DOHH2 (cell line): ENCODE data around the gene LUZP1.

Source experiments
- CTCF ChIP-seq: fragments of 200-600 bp; sonication (generic); IDR thresholded peaks from one replicate; pipeline ENCODE4 v1.5.1; 2014; ENCODE audit warnings: antibody characterized with exemption, mild to moderate bottlenecking, low read depth, low read length; ENCODE audit not compliant: poor library complexity, severe bottlenecking
- EZH2phosphoT487 ChIP-seq: fragments of 200-600 bp; sonication (generic); IDR thresholded peaks from 2 replicates; pipeline ENCODE4 v1.6.1; 2017; ENCODE audit warnings: borderline replicate concordance, mild to moderate bottlenecking, antibody characterized with exemption, low read length, moderate library complexity, mixed read lengths

GRCh38 chr1:23217421-23218115, 48.9 kb upstream of the LUZP1 start, which contains the start of gene HTR1D:
- TF ChIP-seq CTCF: no peak
- TF ChIP-seq EZH2phosphoT487: no peak; the same call in 1 of the 2 replicates
